Islet of Langerhans (tissue), 1 donor: Measurements from ENCODE around the gene FCHSD2.
A peak's percentile ranks its signal among the peaks of the same experiment; 100 is the strongest.
"Not testable (repeated sequence)": the region's sequence is repeated elsewhere in the genome, so short reads cannot be mapped to it uniquely, and the experiment has no call there.

Source experiments
- FAIRE-seq: peaks from one replicate; lab custom pipeline; 2011; peaks lifted over from hg19 to GRCh38; lab: Jason Lieb, UNC

The FCHSD2 gene

GRCh38 chr11:73003088-73003487 lies 139.0 kb downstream of the FCHSD2 start:
- no peak for FAIRE-seq

- FAIRE-seq, result no peak
Observed at GRCh38 chr11:73002214-73002613, 139.9 kb downstream of the FCHSD2 start.

GRCh38 chr11:73001615-73002014 lies 140.5 kb downstream of the FCHSD2 start:
- peak; percentile 58 for FAIRE-seq

GRCh38 chr11:72998676-72999075 lies 143.4 kb downstream of the FCHSD2 start:
- no peak for FAIRE-seq

- FAIRE-seq, result no peak
Observed at GRCh38 chr11:72996959-72997358, 145.2 kb downstream of the FCHSD2 start.

- no peak for FAIRE-seq
Observed at GRCh38 chr11:72989727-72990126, 152.4 kb downstream of the FCHSD2 start.

GRCh38 chr11:72988821-72989220 lies 153.3 kb downstream of the FCHSD2 start:
- no peak for FAIRE-seq

GRCh38 chr11:72985645-72986044 lies 156.5 kb downstream of the FCHSD2 start:
- FAIRE-seq, result no peak

GRCh38 chr11:72984453-72985077 lies 157.6 kb downstream of the FCHSD2 start:
- no peak for FAIRE-seq

GRCh38 chr11:72983560-72983959 lies 158.6 kb downstream of the FCHSD2 start:
- FAIRE-seq, result no peak

- no peak for FAIRE-seq
Observed at GRCh38 chr11:72981971-72982685, 160.0 kb downstream of the FCHSD2 start.

- FAIRE-seq, result no peak
Observed at GRCh38 chr11:72981080-72981479, 161.0 kb downstream of the FCHSD2 start.

- FAIRE-seq, result not testable (repeated sequence)
Observed at GRCh38 chr11:72977782-72978181, 164.3 kb downstream of the FCHSD2 start.

- not testable (repeated sequence) for FAIRE-seq
Observed at GRCh38 chr11:72976522-72976892, 165.6 kb downstream of the FCHSD2 start.

GRCh38 chr11:72975778-72976521 lies 166.2 kb downstream of the FCHSD2 start:
- FAIRE-seq, result no peak

GRCh38 chr11:72974487-72975205 lies 167.5 kb downstream of the FCHSD2 start:
- no peak for FAIRE-seq

- FAIRE-seq, result no peak
Observed at GRCh38 chr11:72972496-72973128, 169.5 kb downstream of the FCHSD2 start.

- FAIRE-seq, result no peak
Observed at GRCh38 chr11:72971192-72971967, 170.7 kb downstream of the FCHSD2 start.

- FAIRE-seq, result no peak
Observed at GRCh38 chr11:72970557-72971118, 171.5 kb downstream of the FCHSD2 start.

- FAIRE-seq, result no peak
Observed at GRCh38 chr11:72969894-72970335, 172.2 kb downstream of the FCHSD2 start.

- no peak for FAIRE-seq
Observed at GRCh38 chr11:72968390-72968789, 173.7 kb downstream of the FCHSD2 start.
